ENCODE data around the gene KRTAP9-1.

The KRTAP9-1 gene

GRCh38 chr17:41171886-41172285 is 17.8 kb upstream of the KRTAP9-1 start:
- peak in 1 of 2 experiments; percentile 10 for DNase-seq (ENCODE audit: low read depth in 1 of 2, low spot score in 1 of 2)
- Histone ChIP-seq H3K4me3 (replicated peaks; ENCODE audit: insufficient read depth, low read length) (no peak overlapping the region), H3K27me3 (ENCODE audit: insufficient read depth, poor library complexity, severe bottlenecking) (peaks cover 2% of the 10 kb centered on the region), H3K27ac (replicated peaks) (no peak overlapping the region)
- TF ChIP-seq REST (IDR thresholded peaks at IDR 0.05; ENCODE audit: insufficient replicate concordance, low read depth) (no peak), GABPA (IDR thresholded peaks at IDR 0.05; ENCODE audit: low read depth) (no peak), POLR2AphosphoS5 (IDR thresholded peaks at IDR 0.05; ENCODE audit: low read depth) (no peak)
- TF ChIP-seq, protein P1, sequence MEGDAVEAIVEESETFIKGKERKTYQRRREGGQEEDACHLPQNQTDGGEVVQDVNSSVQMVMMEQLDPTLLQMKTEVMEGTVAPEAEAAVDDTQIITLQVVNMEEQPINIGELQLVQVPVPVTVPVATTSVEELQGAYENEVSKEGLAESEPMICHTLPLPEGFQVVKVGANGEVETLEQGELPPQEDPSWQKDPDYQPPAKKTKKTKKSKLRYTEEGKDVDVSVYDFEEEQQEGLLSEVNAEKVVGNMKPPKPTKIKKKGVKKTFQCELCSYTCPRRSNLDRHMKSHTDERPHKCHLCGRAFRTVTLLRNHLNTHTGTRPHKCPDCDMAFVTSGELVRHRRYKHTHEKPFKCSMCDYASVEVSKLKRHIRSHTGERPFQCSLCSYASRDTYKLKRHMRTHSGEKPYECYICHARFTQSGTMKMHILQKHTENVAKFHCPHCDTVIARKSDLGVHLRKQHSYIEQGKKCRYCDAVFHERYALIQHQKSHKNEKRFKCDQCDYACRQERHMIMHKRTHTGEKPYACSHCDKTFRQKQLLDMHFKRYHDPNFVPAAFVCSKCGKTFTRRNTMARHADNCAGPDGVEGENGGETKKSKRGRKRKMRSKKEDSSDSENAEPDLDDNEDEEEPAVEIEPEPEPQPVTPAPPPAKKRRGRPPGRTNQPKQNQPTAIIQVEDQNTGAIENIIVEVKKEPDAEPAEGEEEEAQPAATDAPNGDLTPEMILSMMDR (IDR thresholded peaks at IDR 0.05; ENCODE audit: insufficient read depth, low read length) = no peak

DNA sequence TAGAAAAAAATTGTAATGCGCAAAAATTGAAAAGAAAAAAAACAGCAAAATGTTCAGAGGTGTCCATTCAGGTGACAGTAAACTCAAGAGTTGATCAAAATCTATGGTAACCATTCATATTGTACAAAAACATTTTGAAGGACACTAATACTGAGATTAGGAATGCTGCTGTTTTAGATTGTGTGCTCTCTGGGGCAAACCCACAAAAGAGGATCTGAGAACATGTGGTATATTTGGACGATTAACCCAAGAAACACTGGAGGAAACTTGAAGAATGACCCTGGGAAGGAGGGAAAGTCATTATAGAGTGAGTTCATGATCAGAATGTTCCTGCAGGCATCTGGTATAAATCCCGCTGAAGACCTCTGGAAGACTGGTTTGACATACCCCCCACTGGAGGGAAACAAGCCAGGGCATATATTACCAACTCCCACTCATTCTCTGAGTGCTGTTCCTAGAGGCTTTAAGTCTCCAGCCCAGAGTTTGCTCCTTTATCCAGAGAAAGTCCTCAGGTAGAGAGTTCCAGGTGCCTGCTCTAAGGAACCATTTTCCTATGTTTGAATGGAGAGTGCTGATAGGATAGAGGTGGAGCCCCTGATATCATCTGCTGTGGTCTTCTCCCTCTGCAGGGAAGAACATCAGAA is 12.8 kb upstream of the KRTAP9-1 start:
- Histone ChIP-seq H3K4me3 (replicated peaks; ENCODE audit: insufficient read depth, low read length) (no peak overlapping the region), H3K27me3 (ENCODE audit: insufficient read depth, poor library complexity, severe bottlenecking) (peaks cover 2% of the 10 kb centered on the region), H3K27ac (replicated peaks) (no peak overlapping the region)
- TF ChIP-seq REST (IDR thresholded peaks at IDR 0.05; ENCODE audit: insufficient replicate concordance, low read depth) = no peak
- DNase-seq (ENCODE audit: low read depth in 1 of 2, low spot score in 1 of 2) = no peak

GRCh38 chr17:41177727-41178271 is 11.9 kb upstream of the KRTAP9-1 start, which contains the start of gene KRTAP4-2:
KRTAP4-2 (minus strand) TSS chr17:41178221; CDS start chr17:41178164, 57 bp downstream.
- TF ChIP-seq GABPA (IDR thresholded peaks at IDR 0.05; ENCODE audit: low read depth) = no peak
- TF ChIP-seq SPI1 (IDR thresholded peaks at IDR 0.05; ENCODE audit: borderline replicate concordance, low read depth) = no peak
- TF ChIP-seq REST (IDR thresholded peaks at IDR 0.05; ENCODE audit: insufficient replicate concordance, low read depth) = no peak
- no peak for TF ChIP-seq POLR2AphosphoS5 (IDR thresholded peaks at IDR 0.05; ENCODE audit: low read depth)
- TF ChIP-seq, protein P1 (IDR thresholded peaks at IDR 0.05; ENCODE audit: insufficient read depth, low read length) = no peak
- Histone ChIP-seq H3K4me3 (replicated peaks; ENCODE audit: insufficient read depth, low read length) (no peak within 1 kb of the TSS), H3K27me3 (ENCODE audit: insufficient read depth, poor library complexity, severe bottlenecking) (peaks cover 2% of the 10 kb centered on the region), H3K27ac (replicated peaks) (no peak within 1 kb of the TSS)
- no peak for DNase-seq (ENCODE audit: low read depth in 1 of 2, low spot score in 1 of 2)
